ENCODE measurements around the gene BMAL1. TPM values are rescaled to one million over a fixed set of nuclear protein-coding genes. Genes with fewer than 3 reads are reported as not detected.

Gene BMAL1
- total RNA-seq, 1 experiment from 2014 or later: 3.3 TPM

GRCh38 chr11:13317293-13318080 is 39.9 kb downstream of the BMAL1 start:
- H3K4me2 ChIP-seq (ENCODE audit: insufficient read depth, insufficient read length, low read length): no peak overlapping the region
- Mint-ChIP-seq H3K36me3 (ENCODE audit: insufficient read depth in 1 of 3, low read depth in 3 of 3) (no peaks in the 10 kb centered on the region; a peak in 1 of 7 replicates), H3K9me3 (no peaks in the 10 kb centered on the region), H3K27me3 (ENCODE audit: low read depth) (peaks cover 4% of the 10 kb centered on the region; the same call in 1 of the 2 replicates), H3K4me1 (peaks cover 25 to 33% of the 10 kb centered on the region in 2 experiments), H3K4me3 (no peak overlapping the region), H3K27ac (no peak overlapping the region)
- H4K20me1 ChIP-seq (ENCODE audit: control insufficient read depth, insufficient read depth, insufficient read length): no peaks in the 10 kb centered on the region
- H2BK20ac ChIP-seq (ENCODE audit: low read depth, low read length, poor library complexity, severe bottlenecking): no peak overlapping the region
- no peak overlapping the region for H2BK15ac ChIP-seq (ENCODE audit: low read depth, low read length)
- no peak overlapping the region for H3K27ac ChIP-seq (ENCODE audit: insufficient read length, low read depth, low read length)
- no peak overlapping the region for H3K23ac ChIP-seq (ENCODE audit: insufficient read length, low read depth, low read length)
- WGBS (ENCODE audit: extremely low coverage, insufficient read length, low lambda C conversion rate): no CpG with 5 or more reads among the region's 4 CpGs
- H4K5ac ChIP-seq (ENCODE audit: insufficient read length, low read depth, low read length): no peak overlapping the region
- H2AK5ac ChIP-seq (ENCODE audit: insufficient read length, low read length): no peak overlapping the region
- no peak overlapping the region for H3K4ac ChIP-seq (ENCODE audit: low read depth, low read length)
- H3K23me2 ChIP-seq (ENCODE audit: insufficient read length, low read depth, low read length, poor library complexity, severe bottlenecking): no peaks in the 10 kb centered on the region
- H3K79me2 ChIP-seq (ENCODE audit: insufficient read depth, low read length): no peaks in the 10 kb centered on the region
- no peaks in the 10 kb centered on the region for H3K27me3 ChIP-seq (ENCODE audit: insufficient read depth, low read length)
- no peaks in the 10 kb centered on the region for H3K79me1 ChIP-seq (ENCODE audit: insufficient read depth, low read depth, low read length, poor library complexity, severe bottlenecking)
- TF ChIP-seq CTCF (conservative IDR thresholded peaks at IDR 0.05): no peak
- H3K18ac ChIP-seq (ENCODE audit: insufficient read length, low read depth, low read length): no peak overlapping the region
- no peak overlapping the region for H3K14ac ChIP-seq (ENCODE audit: insufficient read depth, low read length)
- no peak for DNase-seq
- H2BK5ac ChIP-seq (ENCODE audit: insufficient read length, low read length): no peak overlapping the region
- no peak overlapping the region for H3K56ac ChIP-seq (ENCODE audit: insufficient read length, low read depth, low read length)
- no peak overlapping the region for H2AFZ ChIP-seq (ENCODE audit: low read length)
- no peaks in the 10 kb centered on the region for H3K9me3 ChIP-seq (ENCODE audit: control insufficient read depth, low read depth, low read length)
- H4K8ac ChIP-seq (replicated peaks; ENCODE audit: insufficient read length, low read depth, low read length): no peak overlapping the region
- H2BK12ac ChIP-seq (ENCODE audit: insufficient read length, low read depth, low read length): no peak overlapping the region
- H3K9ac ChIP-seq (ENCODE audit: extremely low read depth, insufficient read length, low read length): no peak overlapping the region
- no peak overlapping the region for H2BK120ac ChIP-seq (ENCODE audit: low read depth, low read length, poor library complexity, severe bottlenecking)
- no peak overlapping the region for H4K91ac ChIP-seq (ENCODE audit: insufficient read length, low read depth, low read length)
- no peak overlapping the region for H3T11ph ChIP-seq (ENCODE audit: low read length)
- peaks cover 6% of the 10 kb centered on the region; the same call in 1 of the 2 replicates for H3K4me1 ChIP-seq (ENCODE audit: insufficient read depth, low read length)
